ENCODE results near the gene FOXC1. TPM values are rescaled to one million over a fixed set of nuclear protein-coding genes. Genes with fewer than 3 reads are reported as not detected.

Gene FOXC1
- total RNA-seq, 1 donor from 2014 or later: 27.6 TPM

DNA sequence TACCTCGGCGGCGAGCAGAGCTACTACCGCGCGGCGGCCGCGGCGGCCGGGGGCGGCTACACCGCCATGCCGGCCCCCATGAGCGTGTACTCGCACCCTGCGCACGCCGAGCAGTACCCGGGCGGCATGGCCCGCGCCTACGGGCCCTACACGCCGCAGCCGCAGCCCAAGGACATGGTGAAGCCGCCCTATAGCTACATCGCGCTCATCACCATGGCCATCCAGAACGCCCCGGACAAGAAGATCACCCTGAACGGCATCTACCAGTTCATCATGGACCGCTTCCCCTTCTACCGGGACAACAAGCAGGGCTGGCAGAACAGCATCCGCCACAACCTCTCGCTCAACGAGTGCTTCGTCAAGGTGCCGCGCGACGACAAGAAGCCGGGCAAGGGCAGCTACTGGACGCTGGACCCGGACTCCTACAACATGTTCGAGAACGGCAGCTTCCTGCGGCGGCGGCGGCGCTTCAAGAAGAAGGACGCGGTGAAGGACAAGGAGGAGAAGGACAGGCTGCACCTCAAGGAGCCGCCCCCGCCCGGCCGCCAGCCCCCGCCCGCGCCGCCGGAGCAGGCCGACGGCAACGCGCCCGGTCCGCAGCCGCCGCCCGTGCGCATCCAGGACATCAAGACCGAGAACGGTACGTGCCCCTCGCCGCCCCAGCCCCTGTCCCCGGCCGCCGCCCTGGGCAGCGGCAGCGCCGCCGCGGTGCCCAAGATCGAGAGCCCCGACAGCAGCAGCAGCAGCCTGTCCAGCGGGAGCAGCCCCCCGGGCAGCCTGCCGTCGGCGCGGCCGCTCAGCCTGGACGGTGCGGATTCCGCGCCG, 994 bp downstream of the FOXC1 start:
- DNase-seq (ENCODE audit: low read depth): no peak
- peaks cover 12% of the 10 kb centered on the region for H3K27me3 ChIP-seq (ENCODE audit: control insufficient read depth, insufficient read depth, low read length)
- TF ChIP-seq, protein P1, sequence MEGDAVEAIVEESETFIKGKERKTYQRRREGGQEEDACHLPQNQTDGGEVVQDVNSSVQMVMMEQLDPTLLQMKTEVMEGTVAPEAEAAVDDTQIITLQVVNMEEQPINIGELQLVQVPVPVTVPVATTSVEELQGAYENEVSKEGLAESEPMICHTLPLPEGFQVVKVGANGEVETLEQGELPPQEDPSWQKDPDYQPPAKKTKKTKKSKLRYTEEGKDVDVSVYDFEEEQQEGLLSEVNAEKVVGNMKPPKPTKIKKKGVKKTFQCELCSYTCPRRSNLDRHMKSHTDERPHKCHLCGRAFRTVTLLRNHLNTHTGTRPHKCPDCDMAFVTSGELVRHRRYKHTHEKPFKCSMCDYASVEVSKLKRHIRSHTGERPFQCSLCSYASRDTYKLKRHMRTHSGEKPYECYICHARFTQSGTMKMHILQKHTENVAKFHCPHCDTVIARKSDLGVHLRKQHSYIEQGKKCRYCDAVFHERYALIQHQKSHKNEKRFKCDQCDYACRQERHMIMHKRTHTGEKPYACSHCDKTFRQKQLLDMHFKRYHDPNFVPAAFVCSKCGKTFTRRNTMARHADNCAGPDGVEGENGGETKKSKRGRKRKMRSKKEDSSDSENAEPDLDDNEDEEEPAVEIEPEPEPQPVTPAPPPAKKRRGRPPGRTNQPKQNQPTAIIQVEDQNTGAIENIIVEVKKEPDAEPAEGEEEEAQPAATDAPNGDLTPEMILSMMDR (IDR thresholded peaks at IDR 0.05; ENCODE audit: insufficient read depth, low read length, poor library complexity, severe bottlenecking): no peak
- H3K4me3 ChIP-seq (ENCODE audit: low read depth, low read length): peak overlapping the region; percentile 87
- H3K36me3 ChIP-seq (ENCODE audit: control insufficient read depth, insufficient read depth, low read length): peaks cover 1% of the 10 kb centered on the region

GRCh38 chr6:1611322-1611571, 1.5 kb downstream of the FOXC1 start:
- DNase-seq (ENCODE audit: low read depth): no peak
- TF ChIP-seq, protein P1 (IDR thresholded peaks at IDR 0.05; ENCODE audit: insufficient read depth, low read length, poor library complexity, severe bottlenecking): no peak
- Histone ChIP-seq H3K27me3 (ENCODE audit: control insufficient read depth, insufficient read depth, low read length) (peaks cover 12% of the 10 kb centered on the region), H3K36me3 (ENCODE audit: control insufficient read depth, insufficient read depth, low read length) (peaks cover 1% of the 10 kb centered on the region), H3K4me3 (ENCODE audit: low read depth, low read length) (peak overlapping the region; percentile 87)

DNA sequence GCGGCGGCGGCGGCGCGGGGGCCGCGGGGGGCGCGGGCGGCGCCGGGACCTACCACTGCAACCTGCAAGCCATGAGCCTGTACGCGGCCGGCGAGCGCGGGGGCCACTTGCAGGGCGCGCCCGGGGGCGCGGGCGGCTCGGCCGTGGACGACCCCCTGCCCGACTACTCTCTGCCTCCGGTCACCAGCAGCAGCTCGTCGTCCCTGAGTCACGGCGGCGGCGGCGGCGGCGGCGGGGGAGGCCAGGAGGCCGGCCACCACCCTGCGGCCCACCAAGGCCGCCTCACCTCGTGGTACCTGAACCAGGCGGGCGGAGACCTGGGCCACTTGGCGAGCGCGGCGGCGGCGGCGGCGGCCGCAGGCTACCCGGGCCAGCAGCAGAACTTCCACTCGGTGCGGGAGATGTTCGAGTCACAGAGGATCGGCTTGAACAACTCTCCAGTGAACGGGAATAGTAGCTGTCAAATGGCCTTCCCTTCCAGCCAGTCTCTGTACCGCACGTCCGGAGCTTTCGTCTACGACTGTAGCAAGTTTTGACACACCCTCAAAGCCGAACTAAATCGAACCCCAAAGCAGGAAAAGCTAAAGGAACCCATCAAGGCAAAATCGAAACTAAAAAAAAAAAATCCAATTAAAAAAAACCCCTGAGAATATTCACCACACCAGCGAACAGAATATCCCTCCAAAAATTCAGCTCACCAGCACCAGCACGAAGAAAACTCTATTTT, 2.0 kb downstream of the FOXC1 start:
- DNase-seq (ENCODE audit: low read depth): no peak
- Histone ChIP-seq H3K27me3 (ENCODE audit: control insufficient read depth, insufficient read depth, low read length) (peaks cover 10% of the 10 kb centered on the region), H3K4me3 (ENCODE audit: low read depth, low read length) (peak overlapping the region; percentile 87), H3K36me3 (ENCODE audit: control insufficient read depth, insufficient read depth, low read length) (peaks cover 1% of the 10 kb centered on the region)
- TF ChIP-seq, protein P1 (IDR thresholded peaks at IDR 0.05; ENCODE audit: insufficient read depth, low read length, poor library complexity, severe bottlenecking): no peak

DNA sequence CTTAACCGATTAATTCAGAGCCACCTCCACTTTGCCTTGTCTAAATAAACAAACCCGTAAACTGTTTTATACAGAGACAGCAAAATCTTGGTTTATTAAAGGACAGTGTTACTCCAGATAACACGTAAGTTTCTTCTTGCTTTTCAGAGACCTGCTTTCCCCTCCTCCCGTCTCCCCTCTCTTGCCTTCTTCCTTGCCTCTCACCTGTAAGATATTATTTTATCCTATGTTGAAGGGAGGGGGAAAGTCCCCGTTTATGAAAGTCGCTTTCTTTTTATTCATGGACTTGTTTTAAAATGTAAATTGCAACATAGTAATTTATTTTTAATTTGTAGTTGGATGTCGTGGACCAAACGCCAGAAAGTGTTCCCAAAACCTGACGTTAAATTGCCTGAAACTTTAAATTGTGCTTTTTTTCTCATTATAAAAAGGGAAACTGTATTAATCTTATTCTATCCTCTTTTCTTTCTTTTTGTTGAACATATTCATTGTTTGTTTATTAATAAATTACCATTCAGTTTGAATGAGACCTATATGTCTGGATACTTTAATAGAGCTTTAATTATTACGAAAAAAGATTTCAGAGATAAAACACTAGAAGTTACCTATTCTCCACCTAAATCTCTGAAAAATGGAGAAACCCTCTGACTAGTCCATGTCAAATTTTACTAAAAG, 2.7 kb downstream of the FOXC1 start:
- H3K4me3 ChIP-seq (ENCODE audit: low read depth, low read length): peak overlapping the region; percentile 87
- H3K36me3 ChIP-seq (ENCODE audit: control insufficient read depth, insufficient read depth, low read length): peaks cover 1% of the 10 kb centered on the region
- peaks cover 10% of the 10 kb centered on the region for H3K27me3 ChIP-seq (ENCODE audit: control insufficient read depth, insufficient read depth, low read length)
- TF ChIP-seq, protein P1 (IDR thresholded peaks at IDR 0.05; ENCODE audit: insufficient read depth, low read length, poor library complexity, severe bottlenecking): no peak
- no peak for DNase-seq (ENCODE audit: low read depth)

- TF ChIP-seq, protein P1 (IDR thresholded peaks at IDR 0.05; ENCODE audit: insufficient read depth, low read length, poor library complexity, severe bottlenecking): no peak
- peaks cover 6% of the 10 kb centered on the region for H3K27me3 ChIP-seq (ENCODE audit: control insufficient read depth, insufficient read depth, low read length)
- no peak for DNase-seq (ENCODE audit: low read depth)
- H3K36me3 ChIP-seq (ENCODE audit: control insufficient read depth, insufficient read depth, low read length): peaks cover 1% of the 10 kb centered on the region
- peak overlapping the region; percentile 87 for H3K4me3 ChIP-seq (ENCODE audit: low read depth, low read length)
These were observed 3.2 kb downstream of the FOXC1 start for GRCh38 chr6:1612974-1613306.

Measured in kidney epithelial cell (primary cell).